Left ventricle myocardium inferior (tissue), 1 donor: ENCODE results near the gene GCK. TPM values are rescaled to one million over a fixed set of nuclear protein-coding genes. Genes with fewer than 3 reads are reported as not detected.

ENCODE experiments used
- DNase-seq: peaks from one replicate; pipeline ENCODE4 v3.0.0-alpha.2; 2020
- H3K27ac ChIP-seq: fragments of 200-600 bp; replicated peaks from 2 replicates; pipeline ENCODE4 v1.8.0; 2021
- H3K27me3 ChIP-seq: fragments of 200-600 bp; 2 replicates; pipeline ENCODE4 v1.8.0; 2021; ENCODE audit warnings: low read depth
- H3K36me3 ChIP-seq: fragments of 200-600 bp; 2 replicates; pipeline ENCODE4 v1.8.0; 2021
- H3K4me1 ChIP-seq: fragments of 200-600 bp; 2 replicates; pipeline ENCODE4 v1.8.0; 2021
- H3K4me3 ChIP-seq: fragments of 200-600 bp; 2 replicates; pipeline ENCODE4 v1.8.0; 2021; ENCODE audit warnings: mild to moderate bottlenecking, moderate library complexity
- H3K9me3 ChIP-seq: fragments of 200-600 bp; replicated peaks from 2 replicates; pipeline ENCODE4 v1.8.0; 2021
- intact Hi-C: fragments of 100-400 bp; cut with micrococcal nuclease; formaldehyde crosslinking; loops from one replicate; pipeline ENCODE4 v1.11.0; 2022
- total RNA-seq: library from RNA; stranded (reverse); fragmentation: NEBNext Ultra II Directional; extraction: Animal tissue kit (Norgen Biotek cat#: 25700); gene quantifications from one replicate; pipeline ENCODE4 v1.2.1, GENCODE V29; 2021
- TF ChIP-seq, protein P1 (sequence below): fragments of 200-600 bp; IDR thresholded peaks from 2 replicates; pipeline ENCODE4 v1.8.0; 2021; ENCODE audit warnings: antibody characterized with exemption, mild to moderate bottlenecking, borderline replicate concordance
- donor health status: DM: no; HTN: yes; CAD: no; lungs with severe emphysema.

GCK gene
- total RNA-seq, 1 donor from 2014 or later: 0.49 TPM

DNA sequence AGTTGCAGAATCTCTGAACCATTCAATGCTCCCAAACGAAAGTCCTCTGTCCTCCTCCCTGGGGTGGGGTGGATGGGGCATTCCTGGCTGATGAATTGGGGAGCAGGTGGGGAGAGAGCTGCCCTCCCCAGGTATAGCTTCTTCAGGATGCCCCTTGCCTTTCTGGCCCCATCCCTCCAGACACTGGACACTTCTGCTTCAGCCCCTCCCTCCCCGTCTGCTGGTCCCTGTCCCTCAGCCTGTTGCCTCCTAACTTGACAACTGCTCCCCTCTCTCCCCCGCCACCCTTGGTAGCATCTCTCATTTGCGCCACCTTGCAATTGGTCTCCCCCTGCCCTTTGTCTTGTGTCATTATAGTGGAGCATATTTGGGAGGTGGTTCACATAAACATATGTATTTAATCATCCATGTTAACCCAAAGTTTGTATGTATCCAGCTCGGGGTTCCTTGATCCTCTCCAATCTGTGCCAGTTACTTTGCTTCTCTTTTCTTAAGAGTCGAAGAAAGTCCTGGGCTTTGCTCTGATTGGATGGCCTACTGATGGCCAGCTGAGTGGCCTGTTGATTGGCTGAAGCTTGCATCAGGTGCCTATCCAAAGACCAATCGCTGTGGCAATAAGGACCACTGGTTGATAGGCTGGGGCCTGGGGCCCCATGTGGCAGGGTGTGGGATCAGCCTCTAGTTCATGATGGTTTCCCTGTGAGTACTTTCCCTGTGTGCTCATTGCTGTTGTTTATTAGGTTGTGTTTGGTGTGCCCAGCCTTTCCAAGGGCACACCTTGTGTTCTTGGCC is 4.0 kb upstream of the GCK start:
- no peak overlapping the region for H3K27ac ChIP-seq
- no peak overlapping the region for H3K4me3 ChIP-seq
- intact Hi-C loops: no loop called here
- H3K36me3 ChIP-seq: no peaks in the 10 kb centered on the region
- peaks cover 6% of the 10 kb centered on the region for H3K4me1 ChIP-seq
- TF ChIP-seq, protein P1, sequence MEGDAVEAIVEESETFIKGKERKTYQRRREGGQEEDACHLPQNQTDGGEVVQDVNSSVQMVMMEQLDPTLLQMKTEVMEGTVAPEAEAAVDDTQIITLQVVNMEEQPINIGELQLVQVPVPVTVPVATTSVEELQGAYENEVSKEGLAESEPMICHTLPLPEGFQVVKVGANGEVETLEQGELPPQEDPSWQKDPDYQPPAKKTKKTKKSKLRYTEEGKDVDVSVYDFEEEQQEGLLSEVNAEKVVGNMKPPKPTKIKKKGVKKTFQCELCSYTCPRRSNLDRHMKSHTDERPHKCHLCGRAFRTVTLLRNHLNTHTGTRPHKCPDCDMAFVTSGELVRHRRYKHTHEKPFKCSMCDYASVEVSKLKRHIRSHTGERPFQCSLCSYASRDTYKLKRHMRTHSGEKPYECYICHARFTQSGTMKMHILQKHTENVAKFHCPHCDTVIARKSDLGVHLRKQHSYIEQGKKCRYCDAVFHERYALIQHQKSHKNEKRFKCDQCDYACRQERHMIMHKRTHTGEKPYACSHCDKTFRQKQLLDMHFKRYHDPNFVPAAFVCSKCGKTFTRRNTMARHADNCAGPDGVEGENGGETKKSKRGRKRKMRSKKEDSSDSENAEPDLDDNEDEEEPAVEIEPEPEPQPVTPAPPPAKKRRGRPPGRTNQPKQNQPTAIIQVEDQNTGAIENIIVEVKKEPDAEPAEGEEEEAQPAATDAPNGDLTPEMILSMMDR: no peak
- no peaks in the 10 kb centered on the region for H3K9me3 ChIP-seq
- H3K27me3 ChIP-seq: peaks cover 53% of the 10 kb centered on the region
- DNase-seq: no peak

DNA sequence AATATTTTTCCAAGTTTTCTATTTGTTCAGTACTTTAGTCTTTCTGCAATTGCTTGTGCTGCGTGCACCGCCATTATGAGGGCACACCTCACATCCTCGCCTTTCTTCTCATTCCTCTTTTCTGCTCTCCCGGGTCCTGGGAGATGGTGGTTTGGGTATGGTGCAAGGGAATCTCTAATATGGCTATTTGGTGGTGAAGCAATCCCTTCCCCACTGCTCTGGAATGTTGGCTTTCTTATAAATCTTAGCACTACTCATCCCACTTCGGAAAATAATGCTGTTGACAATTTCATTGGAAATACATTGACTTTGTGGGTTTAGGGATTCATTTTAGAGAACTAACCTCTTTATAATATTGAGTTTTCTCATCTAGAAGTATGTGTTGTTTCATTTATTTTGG is 1.9 kb upstream of the GCK start:
- Histone ChIP-seq H3K4me1 (peaks cover 4% of the 10 kb centered on the region), H3K27me3 (peaks cover 41% of the 10 kb centered on the region), H3K9me3 (no peaks in the 10 kb centered on the region), H3K36me3 (no peaks in the 10 kb centered on the region), H3K27ac (no peak overlapping the region), H3K4me3 (no peak overlapping the region)
- intact Hi-C loops: no loop called here
- DNase-seq: no peak
- TF ChIP-seq, protein P1: no peak

DNA sequence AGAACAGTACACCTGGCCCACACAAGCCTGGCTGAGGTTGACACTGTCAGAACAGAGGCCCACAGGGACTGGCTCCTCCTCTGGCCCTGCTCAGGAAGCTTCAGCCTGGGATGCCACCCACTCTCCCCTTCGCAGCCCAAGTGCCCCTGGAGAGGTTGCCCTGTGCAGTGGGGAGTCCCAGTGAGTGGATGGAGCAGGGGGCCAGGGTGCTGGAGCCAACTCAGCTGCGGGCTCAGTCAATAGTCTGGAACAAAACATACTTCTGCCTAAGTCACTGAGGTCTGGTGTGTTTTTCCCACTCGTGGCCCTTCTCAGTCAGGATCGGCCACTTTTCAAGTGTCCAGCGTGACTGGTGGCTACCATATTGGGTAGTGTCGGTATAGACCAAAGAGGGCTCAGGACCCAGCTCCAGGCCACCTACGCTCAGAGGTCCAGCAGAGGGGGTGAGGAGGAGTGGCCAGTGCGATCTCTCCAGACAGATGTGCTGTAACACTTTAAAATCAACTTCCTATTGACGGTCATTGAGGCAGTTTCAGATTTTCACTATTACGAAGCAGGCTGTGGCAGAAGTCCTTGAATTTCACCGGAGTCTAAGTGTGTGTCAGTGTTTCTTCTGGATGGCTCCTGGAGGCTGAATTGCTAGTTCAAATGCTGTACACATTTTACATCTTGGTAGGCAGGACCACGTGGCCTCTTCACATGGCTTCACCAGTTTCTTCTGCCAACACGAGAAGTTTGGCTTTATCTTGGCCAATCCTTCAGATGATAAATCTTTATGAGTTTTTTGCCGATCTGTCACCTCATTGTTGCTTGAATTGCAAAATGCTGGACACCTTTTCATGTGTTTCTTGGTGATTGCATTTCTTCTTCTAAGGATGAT is 994 bp upstream of the GCK start:
- intact Hi-C loops: no loop called here
- H3K27me3 ChIP-seq: peaks cover 41% of the 10 kb centered on the region
- H3K9me3 ChIP-seq: no peaks in the 10 kb centered on the region
- no peaks in the 10 kb centered on the region for H3K4me1 ChIP-seq
- H3K36me3 ChIP-seq: no peaks in the 10 kb centered on the region
- TF ChIP-seq, protein P1: no peak
- no peak overlapping the region for H3K4me3 ChIP-seq
- no peak overlapping the region for H3K27ac ChIP-seq
- no peak for DNase-seq

- TF ChIP-seq, protein P1: no peak
- H3K4me3 ChIP-seq: no peak overlapping the region
- H3K36me3 ChIP-seq: no peaks in the 10 kb centered on the region
- H3K9me3 ChIP-seq: no peaks in the 10 kb centered on the region
- H3K27ac ChIP-seq: no peak overlapping the region
- no peaks in the 10 kb centered on the region for H3K4me1 ChIP-seq
- intact Hi-C loops: no loop called here
- no peak for DNase-seq
- peaks cover 36% of the 10 kb centered on the region for H3K27me3 ChIP-seq
Observed at GRCh38 chr7:44188480-44189225, 586 bp downstream of the GCK start.
